ENCODE measurements around the gene SCEL. TPM values are rescaled to one million over a fixed set of nuclear protein-coding genes. Genes with fewer than 3 reads are reported as not detected.

Gene SCEL
- total RNA-seq, 1 experiment from 2014 or later, result 0.07 TPM

DNA sequence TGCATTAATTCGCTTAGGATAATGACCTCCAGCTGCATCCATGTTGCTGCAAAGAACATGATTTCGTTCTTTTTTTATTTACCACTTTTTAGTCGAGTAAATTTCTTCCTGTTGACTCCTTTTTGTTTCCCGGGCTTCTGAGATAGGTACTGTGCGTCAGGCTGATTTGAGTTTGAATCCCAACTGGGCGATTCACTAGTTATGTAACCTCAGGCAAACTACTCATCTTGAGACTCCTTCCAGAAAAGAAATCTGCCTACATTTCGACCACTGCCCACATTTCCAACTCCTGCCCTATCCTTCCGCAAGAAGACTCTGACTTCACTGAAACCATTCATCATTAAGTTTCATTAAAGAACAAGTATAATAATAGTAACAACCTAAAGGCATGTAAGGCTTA lies 8.2 kb downstream of the SCEL start:
- Histone ChIP-seq H2AFZ (ENCODE audit: low read depth, low read length, poor library complexity, severe bottlenecking) (no peak overlapping the region), H3K36me3 (ENCODE audit: control insufficient read depth in 1 of 2, insufficient read depth in 2 of 2, low read length in 2 of 2) (no peaks in the 10 kb centered on the region), H3K4me2 (ENCODE audit: low read length) (no peak overlapping the region), H3K9ac (ENCODE audit: low read length) (no peak overlapping the region), H3K9me2 (ENCODE audit: insufficient read depth) (no peaks in the 10 kb centered on the region), H3K27me3 (ENCODE audit: insufficient read depth, low read length) (no peaks in the 10 kb centered on the region), H3K79me2 (ENCODE audit: insufficient read depth, low read length) (no peaks in the 10 kb centered on the region), H3K4me3 (replicated peaks in 1 of 2; ENCODE audit: low read depth in 1 of 2, low read length in 2 of 2) (no peak overlapping the region), H3K9me3 (ENCODE audit: control insufficient read depth in 1 of 2, insufficient read depth in 1 of 2, low read depth in 1 of 2, low read length in 2 of 2) (no peaks in the 10 kb centered on the region), H3K4me1 (ENCODE audit: control insufficient read depth in 1 of 2, insufficient read depth in 2 of 2, low read length in 2 of 2) (0 out of 4 replicates have a peak, but pooled peaks cover 0 to 3% of the 10 kb centered on the region in 2 experiments), H3K27ac (ENCODE audit: low read depth, low read length) (no peak overlapping the region), H4K20me1 (ENCODE audit: insufficient read depth) (no peaks in the 10 kb centered on the region)
- ATAC-seq, result no peak
- BruUV-seq (replicated peaks), result no TSS peak
- ChIA-PET POLR2A (no interaction called here), RAD21 (ENCODE audit: low non-redundant PET in 1 of 2, low total read pairs in 2 of 2, uncharacterized antibody in 2 of 2, unreplicated experiment in 2 of 2) (no interaction called here), CTCF (no interaction called here)
- TF ChIP-seq, protein P1, sequence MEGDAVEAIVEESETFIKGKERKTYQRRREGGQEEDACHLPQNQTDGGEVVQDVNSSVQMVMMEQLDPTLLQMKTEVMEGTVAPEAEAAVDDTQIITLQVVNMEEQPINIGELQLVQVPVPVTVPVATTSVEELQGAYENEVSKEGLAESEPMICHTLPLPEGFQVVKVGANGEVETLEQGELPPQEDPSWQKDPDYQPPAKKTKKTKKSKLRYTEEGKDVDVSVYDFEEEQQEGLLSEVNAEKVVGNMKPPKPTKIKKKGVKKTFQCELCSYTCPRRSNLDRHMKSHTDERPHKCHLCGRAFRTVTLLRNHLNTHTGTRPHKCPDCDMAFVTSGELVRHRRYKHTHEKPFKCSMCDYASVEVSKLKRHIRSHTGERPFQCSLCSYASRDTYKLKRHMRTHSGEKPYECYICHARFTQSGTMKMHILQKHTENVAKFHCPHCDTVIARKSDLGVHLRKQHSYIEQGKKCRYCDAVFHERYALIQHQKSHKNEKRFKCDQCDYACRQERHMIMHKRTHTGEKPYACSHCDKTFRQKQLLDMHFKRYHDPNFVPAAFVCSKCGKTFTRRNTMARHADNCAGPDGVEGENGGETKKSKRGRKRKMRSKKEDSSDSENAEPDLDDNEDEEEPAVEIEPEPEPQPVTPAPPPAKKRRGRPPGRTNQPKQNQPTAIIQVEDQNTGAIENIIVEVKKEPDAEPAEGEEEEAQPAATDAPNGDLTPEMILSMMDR (IDR thresholded peaks at IDR 0.05 in 2 of 3, conservative IDR thresholded peaks at IDR 0.05 in 1 of 3; ENCODE audit: borderline replicate concordance in 1 of 3, insufficient read depth in 1 of 3, low read depth in 2 of 3, low read length in 2 of 3), result no peak
- no peak for TF ChIP-seq POLR2AphosphoS5 (IDR thresholded peaks at IDR 0.05; ENCODE audit: low read depth, low read length)
- no peak for TF ChIP-seq FOSL1 (IDR thresholded peaks at IDR 0.05; ENCODE audit: low read depth)
- no peak for TF ChIP-seq RAD21 (IDR thresholded peaks at IDR 0.05; ENCODE audit: low read depth)
- TF ChIP-seq EZH2phosphoT487 (IDR thresholded peaks at IDR 0.05; ENCODE audit: borderline replicate concordance), result no peak
- TF ChIP-seq, protein P2, sequence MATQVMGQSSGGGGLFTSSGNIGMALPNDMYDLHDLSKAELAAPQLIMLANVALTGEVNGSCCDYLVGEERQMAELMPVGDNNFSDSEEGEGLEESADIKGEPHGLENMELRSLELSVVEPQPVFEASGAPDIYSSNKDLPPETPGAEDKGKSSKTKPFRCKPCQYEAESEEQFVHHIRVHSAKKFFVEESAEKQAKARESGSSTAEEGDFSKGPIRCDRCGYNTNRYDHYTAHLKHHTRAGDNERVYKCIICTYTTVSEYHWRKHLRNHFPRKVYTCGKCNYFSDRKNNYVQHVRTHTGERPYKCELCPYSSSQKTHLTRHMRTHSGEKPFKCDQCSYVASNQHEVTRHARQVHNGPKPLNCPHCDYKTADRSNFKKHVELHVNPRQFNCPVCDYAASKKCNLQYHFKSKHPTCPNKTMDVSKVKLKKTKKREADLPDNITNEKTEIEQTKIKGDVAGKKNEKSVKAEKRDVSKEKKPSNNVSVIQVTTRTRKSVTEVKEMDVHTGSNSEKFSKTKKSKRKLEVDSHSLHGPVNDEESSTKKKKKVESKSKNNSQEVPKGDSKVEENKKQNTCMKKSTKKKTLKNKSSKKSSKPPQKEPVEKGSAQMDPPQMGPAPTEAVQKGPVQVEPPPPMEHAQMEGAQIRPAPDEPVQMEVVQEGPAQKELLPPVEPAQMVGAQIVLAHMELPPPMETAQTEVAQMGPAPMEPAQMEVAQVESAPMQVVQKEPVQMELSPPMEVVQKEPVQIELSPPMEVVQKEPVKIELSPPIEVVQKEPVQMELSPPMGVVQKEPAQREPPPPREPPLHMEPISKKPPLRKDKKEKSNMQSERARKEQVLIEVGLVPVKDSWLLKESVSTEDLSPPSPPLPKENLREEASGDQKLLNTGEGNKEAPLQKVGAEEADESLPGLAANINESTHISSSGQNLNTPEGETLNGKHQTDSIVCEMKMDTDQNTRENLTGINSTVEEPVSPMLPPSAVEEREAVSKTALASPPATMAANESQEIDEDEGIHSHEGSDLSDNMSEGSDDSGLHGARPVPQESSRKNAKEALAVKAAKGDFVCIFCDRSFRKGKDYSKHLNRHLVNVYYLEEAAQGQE (IDR thresholded peaks at IDR 0.05; ENCODE audit: low read depth), result no peak
- no peak for TF ChIP-seq EGR1 (IDR thresholded peaks at IDR 0.05; ENCODE audit: low read depth)
- no peak for TF ChIP-seq SRF (IDR thresholded peaks at IDR 0.05; ENCODE audit: low read depth)
- TF ChIP-seq, protein P3, sequence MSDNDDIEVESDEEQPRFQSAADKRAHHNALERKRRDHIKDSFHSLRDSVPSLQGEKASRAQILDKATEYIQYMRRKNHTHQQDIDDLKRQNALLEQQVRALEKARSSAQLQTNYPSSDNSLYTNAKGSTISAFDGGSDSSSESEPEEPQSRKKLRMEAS (IDR thresholded peaks at IDR 0.05), result no peak
- no peak for TF ChIP-seq YY1 (IDR thresholded peaks at IDR 0.05; ENCODE audit: extremely low read depth, insufficient replicate concordance, low read depth, low read length)
- no peak for TF ChIP-seq ZFX (IDR thresholded peaks at IDR 0.05)
- no peak for TF ChIP-seq CBX3 (IDR thresholded peaks at IDR 0.05; ENCODE audit: low read depth)
- TF ChIP-seq ELF1 (IDR thresholded peaks at IDR 0.05; ENCODE audit: borderline replicate concordance, low read depth), result no peak
- no peak for TF ChIP-seq EZH2 (IDR thresholded peaks at IDR 0.05)
- TF ChIP-seq ZNF274 (IDR thresholded peaks at IDR 0.05; ENCODE audit: low read depth, low read length), result no peak
- no peak for TF ChIP-seq POLR2A (IDR thresholded peaks at IDR 0.05; ENCODE audit: borderline replicate concordance, extremely low read depth, insufficient read depth, insufficient read length)
- TF ChIP-seq, protein P4, sequence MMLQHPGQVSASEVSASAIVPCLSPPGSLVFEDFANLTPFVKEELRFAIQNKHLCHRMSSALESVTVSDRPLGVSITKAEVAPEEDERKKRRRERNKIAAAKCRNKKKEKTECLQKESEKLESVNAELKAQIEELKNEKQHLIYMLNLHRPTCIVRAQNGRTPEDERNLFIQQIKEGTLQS (IDR thresholded peaks at IDR 0.05), result no peak
- intact Hi-C loops (cut with micrococcal nuclease), result no loop called here
- DNase-seq (ENCODE audit: low read depth, low spot score), result no peak
